Esophagus squamous epithelium (tissue), 5 donors: ENCODE measurements around the gene RCL1. TPM values are rescaled to one million over a fixed set of nuclear protein-coding genes. Genes with fewer than 3 reads are reported as not detected.

Source experiments
- DNase-seq: peaks from one replicate; lab custom pipeline; 2025; lab: John Stamatoyannopoulos, UW
- H3K27ac ChIP-seq, 4 donors: fragments of 200-600 bp; sonication (generic); one replicate each; pipeline ENCODE4 v1.5.1; 2016 to 2019; ENCODE audit warnings: mild to moderate bottlenecking in 1 of 4
- H3K27me3 ChIP-seq, 4 donors: fragments of 200-600 bp; sonication (generic); 1 replicate in 3 of 4; 2 replicates in 1 of 4; pipeline versions ENCODE4 v1.5.1 to v1.6.0; 2017 to 2021; ENCODE audit warnings: antibody characterized with exemption in 1 of 4
- H3K36me3 ChIP-seq, 3 donors: fragments of 200-600 bp; sonication (generic); one replicate each; pipeline ENCODE4 v1.5.1; 2016 to 2019
- H3K4me1 ChIP-seq, 3 donors: fragments of 200-600 bp; sonication (generic); one replicate each; pipeline ENCODE4 v1.5.1; 2017 to 2019
- H3K4me3 ChIP-seq, 4 donors: fragments of 200-600 bp; sonication (generic); 1 replicate in 3 of 4; 2 replicates in 1 of 4; pipeline ENCODE4 v1.5.1; 2016 to 2019; ENCODE audit warnings: mild to moderate bottlenecking in 2 of 4, moderate library complexity in 1 of 4
- H3K9me3 ChIP-seq, 3 donors: fragments of 200-600 bp; sonication (generic); one replicate each; pipeline ENCODE4 v1.5.1; 2016 to 2019
- CTCF ChIP-seq, 6 experiments: fragments of 450-650 bp in 4 of 6; fragments of 200-600 bp in 2 of 6; sonication (generic) in 2 of 6; IDR thresholded peaks; one replicate each; pipeline ENCODE4 v1.5.1; 2016 to 2019; ENCODE audit warnings: antibody characterized with exemption in 6 of 6, mild to moderate bottlenecking in 4 of 6, moderate library complexity in 4 of 6
- POLR2A ChIP-seq, 4 donors: fragments of 450-650 bp; IDR thresholded peaks; one replicate each; pipeline ENCODE4 v1.6.1; 2017; ENCODE audit warnings: antibody characterized with exemption in 4 of 4, mild to moderate bottlenecking in 4 of 4, moderate library complexity in 3 of 4
- WGBS, 2 donors: methylation state at CpG; one replicate each; pipeline ENCODE4 v1.1.5; 2018; 5-methylcytosine and 5-hydroxymethylcytosine counted together
- intact Hi-C: fragments of 100-400 bp; cut with DNase I; formaldehyde crosslinking; loops from one replicate; pipeline ENCODE4 v1.15.0; 2022
- total RNA-seq, 4 donors: library from RNA; depleted of rRNA; stranded (reverse); fragments of >200 nt; gene quantifications; one replicate each; pipeline ENCODE4 v1.1.0, GENCODE V29; 2016
- donor health status: DM: yes; HTN: yes; CAD: no.

Gene RCL1
- total RNA-seq, 4 donors from 2014 or later, result 13.8 to 28.0 (median 16.5) TPM

- Histone ChIP-seq H3K27me3 (no peaks in the 10 kb centered on the region), H3K36me3 (peaks cover 0 to under 1% (median 0%) of the 10 kb centered on the region in 3 donors), H3K27ac (no peak overlapping the region), H3K4me1 (peaks cover 3 to 11% (median 4%) of the 10 kb centered on the region in 3 donors), H3K9me3 (peaks cover 0 to 10% (median 7%) of the 10 kb centered on the region in 3 donors), H3K4me3 (no peak overlapping the region)
- intact Hi-C loops, result no loop called here
- TF ChIP-seq CTCF (IDR thresholded peaks at IDR 0.05), result no peak
- no peak for TF ChIP-seq POLR2A (IDR thresholded peaks at IDR 0.05)
- WGBS, 2 donors, result 89 to 93% methylated on average over 1 of the region's 1 CpG
- DNase-seq, result no peak
Observed at GRCh38 chr9:4810565-4810964, 17.8 kb downstream of the RCL1 start.

GRCh38 chr9:4811824-4812223, 19.1 kb downstream of the RCL1 start:
- no peak for DNase-seq
- peaks cover 3 to 11% (median 9%) of the 10 kb centered on the region in 3 donors for H3K4me1 ChIP-seq
- no peaks in the 10 kb centered on the region for H3K27me3 ChIP-seq
- TF ChIP-seq CTCF (IDR thresholded peaks at IDR 0.05) (no peak), POLR2A (IDR thresholded peaks at IDR 0.05) (no peak)
- H3K36me3 ChIP-seq, result no peaks in the 10 kb centered on the region
- H3K9me3 ChIP-seq, result peaks cover 0 to 2% (median under 1%) of the 10 kb centered on the region in 3 donors
- no peak overlapping the region for H3K4me3 ChIP-seq
- intact Hi-C loops, result no loop called here
- H3K27ac ChIP-seq, result no peak overlapping the region

- intact Hi-C loops, result no loop called here
- H3K9me3 ChIP-seq, result no peaks in the 10 kb centered on the region
- H3K27ac ChIP-seq, result no peak overlapping the region
- TF ChIP-seq CTCF (IDR thresholded peaks at IDR 0.05) (no peak), POLR2A (IDR thresholded peaks at IDR 0.05) (no peak)
- 53 to 72% methylated on average over 2 of the region's 2 CpGs for WGBS, 2 donors
- DNase-seq, result no peak
- H3K36me3 ChIP-seq, result no peaks in the 10 kb centered on the region
- H3K27me3 ChIP-seq, result no peaks in the 10 kb centered on the region
- peaks cover 3 to 11% (median 9%) of the 10 kb centered on the region in 3 donors for H3K4me1 ChIP-seq
- H3K4me3 ChIP-seq, result no peak overlapping the region
Observed at GRCh38 chr9:4812858-4813257, 20.1 kb downstream of the RCL1 start.

GRCh38 chr9:4814913-4815312, 22.2 kb downstream of the RCL1 start:
- no peaks in the 10 kb centered on the region for H3K9me3 ChIP-seq
- no peak overlapping the region for H3K27ac ChIP-seq
- intact Hi-C loops, result no loop called here
- DNase-seq, result no peak
- H3K27me3 ChIP-seq, result no peaks in the 10 kb centered on the region
- H3K4me1 ChIP-seq, result peaks cover 0 to 9% (median 0%) of the 10 kb centered on the region in 3 donors
- no peak for TF ChIP-seq POLR2A (IDR thresholded peaks at IDR 0.05)
- no peaks in the 10 kb centered on the region for H3K36me3 ChIP-seq
- no peak overlapping the region for H3K4me3 ChIP-seq

- H3K4me3 ChIP-seq, result no peak overlapping the region
- 82 to 89% methylated on average over 4 of the region's 7 CpGs for WGBS, 2 donors
- TF ChIP-seq CTCF (IDR thresholded peaks at IDR 0.05), result no peak
- TF ChIP-seq POLR2A (IDR thresholded peaks at IDR 0.05), result no peak
- intact Hi-C loops, result no loop called here
- H3K27me3 ChIP-seq, result no peaks in the 10 kb centered on the region
- H3K36me3 ChIP-seq, result no peaks in the 10 kb centered on the region
- H3K27ac ChIP-seq, result no peak overlapping the region
- peaks cover 0 to 9% (median 0%) of the 10 kb centered on the region in 3 donors for H3K4me1 ChIP-seq
- no peaks in the 10 kb centered on the region for H3K9me3 ChIP-seq
- DNase-seq, result no peak
Observed at GRCh38 chr9:4815381-4815956, 22.7 kb downstream of the RCL1 start.
